Myocyte (in vitro differentiated cells): Measurements from ENCODE around the gene TSPO2. TPM values are rescaled to one million over a fixed set of nuclear protein-coding genes. Genes with fewer than 3 reads are reported as not detected.

ENCODE experiments used
- DNase-seq: peaks from one replicate; pipeline ENCODE4 v3.0.0-alpha.2; 2012; ENCODE audit warnings: low read depth
- total RNA-seq: library from RNA; depleted of rRNA; stranded (reverse); fragments of >200 nt; gene quantifications from 2 replicates; pipeline ENCODE4 v1.2.3, GENCODE V29; 2014

Gene TSPO2
- total RNA-seq, 1 donor from 2014 or later = not detected

DNA sequence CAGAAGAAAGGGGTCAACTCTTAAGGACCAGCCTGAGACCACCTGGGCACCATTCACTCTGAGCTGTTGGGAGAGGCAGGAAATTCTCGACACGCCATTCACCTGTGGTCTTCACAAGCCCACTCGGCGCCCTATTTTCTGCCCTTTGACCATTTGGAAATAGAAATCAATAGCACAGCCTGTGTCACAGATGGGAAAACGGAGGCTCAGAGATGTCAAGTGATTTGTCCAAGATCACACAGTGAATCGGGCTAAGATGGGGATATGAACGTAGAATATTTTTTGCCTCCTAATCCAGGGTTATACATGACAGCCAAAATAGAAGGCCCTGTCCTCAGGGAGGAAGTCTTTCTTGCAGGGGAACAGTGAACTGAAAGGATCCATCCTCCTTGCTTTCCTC is 7.7 kb downstream of the TSPO2 start:
- DNase-seq = no peak

DNA sequence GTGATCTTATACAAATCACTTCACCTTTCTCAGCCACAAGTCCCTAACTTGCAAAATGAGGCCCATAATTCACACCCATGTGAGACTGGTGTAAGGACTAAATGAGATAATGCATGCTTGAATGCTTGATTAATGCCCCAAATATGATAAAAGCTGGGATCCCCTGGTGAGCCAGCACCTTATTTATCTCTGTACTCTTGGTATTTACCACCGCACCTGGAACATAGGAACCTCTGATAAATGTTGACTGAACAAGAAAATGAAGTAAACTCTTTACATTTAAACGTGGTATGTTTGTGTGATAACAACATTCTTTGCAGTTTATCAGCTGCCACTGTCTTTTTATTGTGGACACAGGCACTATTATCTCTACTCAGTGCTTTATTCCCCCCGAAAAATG is 8.3 kb downstream of the TSPO2 start:
- no peak for DNase-seq

DNA sequence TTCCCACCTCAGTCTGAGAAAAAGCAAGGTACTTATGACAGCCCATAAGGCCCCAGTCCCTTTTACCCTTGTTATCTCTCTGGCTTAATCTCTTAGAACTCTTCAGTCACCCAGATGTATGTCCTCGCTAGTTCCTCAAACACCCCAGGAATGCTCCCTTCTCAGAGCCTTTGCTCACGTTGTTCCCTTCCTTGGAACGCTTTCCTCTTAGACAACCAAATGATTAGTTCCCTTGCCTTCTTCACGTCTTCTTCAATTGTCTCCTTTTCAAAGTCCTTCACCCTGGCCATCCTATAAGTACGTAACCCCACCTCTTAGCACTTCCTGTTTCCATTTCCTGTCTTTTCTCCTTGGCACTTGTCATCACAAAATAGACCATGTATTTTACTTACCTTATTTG is 9.6 kb downstream of the TSPO2 start:
- DNase-seq = no peak

DNA sequence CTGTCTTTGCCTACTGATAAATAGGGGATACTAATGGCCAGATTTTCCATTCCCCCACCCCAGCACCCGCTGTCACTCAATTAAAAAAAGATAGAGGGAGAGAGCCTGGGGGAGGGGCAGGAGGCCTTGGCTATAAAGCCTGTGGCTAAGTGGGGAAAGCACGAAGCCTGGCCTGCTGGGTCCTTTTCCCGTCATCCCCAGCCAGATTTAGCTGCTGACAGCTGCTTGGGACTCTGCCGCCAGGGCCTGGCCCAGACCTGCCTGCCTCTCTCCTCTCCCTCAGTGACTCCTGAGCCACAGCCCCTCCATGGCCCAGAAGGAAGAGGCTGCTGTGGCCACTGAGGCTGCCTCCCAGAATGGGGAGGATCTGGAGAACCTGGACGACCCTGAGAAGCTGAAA is 10.8 kb downstream of the TSPO2 start, which contains the start of gene APOBEC2:
TSS of gene APOBEC2 (plus strand) at position 162 of the 400 bp plus-strand sequence. CDS start at position 308, 146 bp downstream.
- DNase-seq = peak; percentile 92

DNA sequence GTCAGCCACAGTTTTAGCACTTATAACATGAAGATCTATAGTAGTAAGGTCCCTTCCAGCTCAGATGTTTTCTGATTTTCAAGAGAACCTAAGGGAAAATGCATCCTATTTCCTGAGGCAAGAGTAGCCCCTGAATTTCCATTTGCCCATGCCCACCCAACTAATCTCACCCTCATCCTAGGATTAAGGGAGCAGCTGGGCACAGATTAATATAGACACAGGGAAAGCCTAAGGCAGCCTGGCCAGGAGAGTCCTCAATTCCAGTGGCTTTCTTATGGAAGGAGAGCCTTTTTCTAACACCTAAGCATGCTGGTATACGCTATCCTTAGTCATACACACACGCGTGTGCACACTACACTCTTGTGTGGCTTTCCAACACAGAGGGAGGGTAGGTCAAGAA is 12.2 kb downstream of the TSPO2 start:
- DNase-seq = no peak

DNA sequence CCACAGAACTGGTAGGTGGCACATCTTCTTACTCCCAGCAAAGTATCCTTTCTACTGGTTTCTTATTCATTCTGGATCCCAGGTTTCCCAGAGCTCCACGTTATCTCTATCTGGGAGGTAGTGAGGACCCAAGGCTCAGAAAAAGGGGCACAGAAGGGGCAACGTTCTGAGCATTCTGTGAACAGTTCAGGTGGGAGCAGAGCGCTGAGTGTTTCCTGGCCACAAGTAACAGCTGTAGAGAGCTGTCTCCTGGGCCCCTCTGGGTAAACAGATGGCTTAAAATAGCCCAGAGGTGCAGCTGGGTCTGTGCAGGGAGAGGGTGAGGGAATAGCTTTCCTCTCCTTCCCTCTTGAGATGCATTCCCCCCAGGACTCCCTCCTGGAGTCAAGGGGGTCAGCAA is 12.9 kb downstream of the TSPO2 start:
- DNase-seq = peak; percentile 75

DNA sequence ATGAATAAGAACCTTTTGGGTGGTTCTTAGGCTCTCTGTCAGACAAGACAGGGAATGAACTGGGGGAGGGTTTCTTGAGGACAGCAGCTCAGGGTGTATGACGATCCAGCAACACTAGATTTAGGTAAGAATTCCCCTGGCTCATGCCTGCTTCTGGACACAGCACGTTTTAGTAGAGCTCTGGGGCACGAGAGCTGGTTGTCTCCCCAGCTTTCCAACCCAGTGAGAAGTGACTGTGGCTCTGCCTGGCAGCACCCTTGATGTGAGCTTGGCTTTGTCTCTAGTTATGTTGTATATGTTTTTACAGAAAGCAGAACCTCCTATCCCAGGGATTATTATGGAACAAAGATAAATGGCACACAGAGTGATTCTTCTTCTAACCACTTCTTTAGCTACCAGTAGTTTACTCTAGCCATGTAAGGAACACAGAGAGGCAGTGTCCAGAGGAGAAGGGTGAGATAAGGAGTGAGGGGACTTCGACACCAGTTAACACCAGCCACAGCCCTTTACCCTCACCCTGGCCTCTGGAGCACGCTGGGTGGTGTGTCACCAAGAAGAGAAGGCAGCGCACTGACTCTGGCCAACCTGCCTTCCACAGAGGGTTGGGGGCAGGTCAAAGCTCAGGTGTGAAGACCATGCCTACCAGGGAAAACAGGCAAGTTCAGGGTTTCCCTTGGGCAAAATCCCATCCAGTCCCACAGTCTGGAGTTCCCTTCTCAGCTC is 14.7 kb downstream of the TSPO2 start:
- DNase-seq = no peak

DNA sequence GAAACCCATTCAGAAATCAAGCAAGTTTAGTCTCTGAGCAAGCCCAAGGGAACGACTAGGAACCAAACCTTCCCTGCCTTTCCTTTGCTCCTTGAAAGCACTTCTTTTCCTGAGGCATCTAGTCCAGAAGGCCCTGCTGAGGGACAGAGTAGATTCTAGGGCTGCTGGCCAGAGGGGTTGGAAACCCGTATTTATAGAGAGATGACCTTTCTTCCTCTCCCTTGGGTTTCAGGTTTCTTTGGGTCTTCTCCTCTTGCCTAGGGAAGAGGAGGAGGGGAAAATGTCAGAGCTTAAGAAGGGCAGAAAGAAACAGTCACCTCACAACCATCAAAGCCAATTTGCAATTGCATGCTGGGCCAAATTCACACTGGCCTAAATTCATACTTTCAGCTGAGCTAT is 16.5 kb downstream of the TSPO2 start:
- peak; percentile 72 for DNase-seq

DNA sequence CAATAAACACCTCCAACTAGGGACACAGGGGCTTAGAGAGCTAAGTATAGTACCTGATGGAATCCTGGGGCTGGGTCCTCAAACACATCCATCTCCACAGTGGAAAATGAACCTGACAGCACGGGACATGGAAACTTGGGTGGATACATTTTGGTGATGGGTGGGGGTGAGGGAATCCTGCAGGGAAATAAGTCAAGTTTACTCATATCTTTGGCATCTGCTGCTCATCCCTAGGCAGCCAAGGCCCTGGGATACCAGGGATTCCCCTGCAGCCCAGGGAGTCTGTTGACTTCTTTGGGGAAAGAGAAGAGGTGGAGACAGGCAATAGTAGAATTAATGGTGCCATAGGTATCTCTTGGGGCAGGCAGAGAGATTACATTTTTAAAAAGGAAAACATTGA is 17.3 kb downstream of the TSPO2 start:
- peak; percentile 66 for DNase-seq

DNA sequence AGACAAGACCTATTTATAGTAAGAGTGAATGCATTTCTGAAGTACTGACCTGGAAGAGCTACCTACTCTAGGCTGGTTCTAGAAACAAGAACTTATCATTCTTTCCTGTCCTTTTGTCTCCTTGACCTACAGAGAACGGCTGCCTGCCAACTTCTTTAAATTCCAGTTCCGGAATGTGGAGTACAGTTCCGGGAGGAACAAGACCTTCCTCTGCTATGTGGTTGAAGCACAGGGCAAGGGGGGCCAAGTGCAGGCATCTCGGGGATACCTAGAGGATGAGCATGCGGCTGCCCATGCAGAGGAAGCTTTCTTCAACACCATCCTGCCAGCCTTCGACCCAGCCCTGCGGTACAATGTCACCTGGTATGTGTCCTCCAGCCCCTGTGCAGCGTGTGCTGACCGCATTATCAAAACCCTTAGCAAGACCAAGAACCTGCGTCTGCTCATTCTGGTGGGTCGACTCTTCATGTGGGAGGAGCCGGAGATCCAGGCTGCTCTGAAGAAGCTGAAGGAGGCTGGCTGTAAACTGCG is 19.0 kb downstream of the TSPO2 start:
- DNase-seq = no peak

DNA sequence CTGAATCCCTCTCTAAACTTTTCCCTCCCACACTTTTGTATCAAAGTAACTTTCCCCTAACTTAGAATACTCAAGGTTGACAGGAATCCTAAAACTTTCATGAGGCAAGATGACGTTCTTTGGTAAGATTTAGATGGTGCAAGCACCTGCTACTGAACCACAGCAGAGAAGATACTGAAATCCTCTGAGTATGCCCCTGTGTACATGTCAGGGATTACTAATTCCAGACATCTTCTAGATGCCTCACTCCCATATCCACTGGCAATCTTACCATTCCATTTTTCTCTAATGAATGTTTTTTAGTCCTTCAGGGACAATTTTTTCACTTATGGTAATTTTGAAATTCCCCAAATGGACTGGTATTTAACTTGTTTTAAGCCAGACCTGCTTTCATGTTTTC is 19.8 kb downstream of the TSPO2 start:
- DNase-seq = no peak

DNA sequence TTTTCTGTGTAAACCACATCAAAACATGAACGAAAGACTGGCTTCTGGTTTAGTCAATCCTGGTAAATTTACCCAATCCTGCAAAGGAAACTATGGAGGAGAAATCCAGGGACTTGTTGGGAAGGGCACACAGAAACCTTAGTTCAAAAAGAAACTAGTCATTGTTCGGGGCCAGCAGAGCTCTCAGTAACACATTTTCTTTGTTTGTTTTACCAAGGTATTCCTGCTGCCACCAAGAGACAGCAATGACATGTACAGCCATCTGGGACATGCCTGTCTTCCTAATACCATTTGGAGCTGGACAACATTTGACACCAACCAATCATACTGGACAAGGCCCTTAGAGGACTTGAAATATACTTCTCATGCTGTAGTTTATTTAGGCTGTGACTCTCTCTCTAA is 21.6 kb downstream of the TSPO2 start:
- peak; percentile 70 for DNase-seq

DNA sequence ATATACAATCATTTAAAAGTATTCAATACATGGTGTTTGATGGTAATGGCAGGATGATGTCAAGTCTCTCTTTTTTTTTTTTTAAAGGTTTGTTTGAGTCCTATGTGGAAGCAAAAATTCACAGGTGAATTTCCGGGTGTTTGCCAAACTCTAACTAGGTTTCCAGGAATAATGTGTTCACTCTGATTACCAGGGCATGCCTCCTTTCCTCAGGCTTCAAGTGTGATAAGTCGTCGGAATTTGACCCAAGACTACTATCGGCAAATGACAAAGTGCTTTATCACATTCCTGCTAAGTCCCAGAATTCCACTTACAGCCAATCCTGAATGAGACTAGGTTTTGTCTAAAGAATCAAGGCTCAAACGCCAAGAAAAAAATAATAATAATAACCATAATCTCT is 22.6 kb downstream of the TSPO2 start:
- DNase-seq = no peak

DNA sequence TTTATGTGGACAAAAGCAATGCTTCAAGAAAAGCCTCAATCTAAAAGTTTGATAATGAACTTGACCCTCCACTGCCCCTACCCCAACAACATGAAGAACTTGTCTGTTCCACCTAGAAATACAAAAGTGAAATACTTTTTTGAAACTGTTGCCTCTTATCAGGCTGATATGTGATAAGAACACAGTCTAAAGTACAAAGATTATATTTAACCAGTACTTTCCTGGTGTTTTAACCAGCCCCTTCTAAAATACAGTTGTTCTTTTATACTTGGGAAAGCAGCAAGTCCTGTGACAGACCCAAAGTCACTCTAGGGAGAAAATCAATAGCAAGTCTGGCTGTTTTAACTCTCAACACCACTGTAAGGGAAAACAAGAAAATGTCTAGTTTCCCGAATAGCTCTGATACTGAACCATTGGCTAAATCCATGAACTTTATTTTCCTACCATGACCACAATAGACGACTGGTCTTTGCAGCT is 23.3 kb downstream of the TSPO2 start:
- no peak for DNase-seq

DNA sequence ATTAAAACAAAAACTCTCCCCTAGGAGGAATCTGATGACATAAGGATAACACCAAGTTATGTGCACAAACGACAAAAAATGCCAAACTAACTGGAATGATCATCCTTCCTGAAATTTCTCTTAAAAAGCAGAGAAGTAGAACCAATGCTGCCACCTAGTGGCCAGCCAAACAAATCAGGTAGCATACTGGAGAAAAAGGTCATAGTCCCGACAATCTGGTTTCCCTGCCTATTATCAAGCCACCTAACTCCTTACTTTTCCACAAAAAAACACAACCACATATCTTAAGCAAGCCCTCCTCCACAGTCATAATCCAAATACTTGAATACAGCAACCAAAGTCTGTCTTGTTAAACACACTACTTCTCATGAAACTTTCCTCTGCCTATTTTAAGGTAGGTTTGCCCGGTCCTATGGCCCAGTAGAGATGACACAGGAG is 24.6 kb downstream of the TSPO2 start:
- DNase-seq = peak; percentile 80

DNA sequence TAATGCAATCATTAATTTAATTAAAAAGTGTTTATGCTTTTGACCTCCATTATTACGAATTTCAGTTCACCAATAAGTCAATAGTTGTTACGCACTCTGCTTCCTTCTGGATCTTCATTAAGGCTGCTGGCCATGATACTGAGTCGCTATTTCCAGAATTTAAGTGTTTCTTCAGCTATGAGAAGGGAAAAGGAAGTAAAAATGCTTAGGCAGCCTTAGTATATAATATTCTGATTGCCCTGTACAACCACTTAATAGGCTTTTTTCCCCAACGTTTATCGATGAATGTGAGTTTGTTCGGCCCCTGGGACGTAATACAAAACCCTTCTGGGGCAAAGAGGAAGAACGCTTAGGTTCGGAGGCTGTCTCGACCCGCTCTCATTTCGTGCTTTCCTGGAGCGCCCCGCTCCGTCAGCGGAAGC is 29.2 kb downstream of the TSPO2 start:
- DNase-seq = no peak

DNA sequence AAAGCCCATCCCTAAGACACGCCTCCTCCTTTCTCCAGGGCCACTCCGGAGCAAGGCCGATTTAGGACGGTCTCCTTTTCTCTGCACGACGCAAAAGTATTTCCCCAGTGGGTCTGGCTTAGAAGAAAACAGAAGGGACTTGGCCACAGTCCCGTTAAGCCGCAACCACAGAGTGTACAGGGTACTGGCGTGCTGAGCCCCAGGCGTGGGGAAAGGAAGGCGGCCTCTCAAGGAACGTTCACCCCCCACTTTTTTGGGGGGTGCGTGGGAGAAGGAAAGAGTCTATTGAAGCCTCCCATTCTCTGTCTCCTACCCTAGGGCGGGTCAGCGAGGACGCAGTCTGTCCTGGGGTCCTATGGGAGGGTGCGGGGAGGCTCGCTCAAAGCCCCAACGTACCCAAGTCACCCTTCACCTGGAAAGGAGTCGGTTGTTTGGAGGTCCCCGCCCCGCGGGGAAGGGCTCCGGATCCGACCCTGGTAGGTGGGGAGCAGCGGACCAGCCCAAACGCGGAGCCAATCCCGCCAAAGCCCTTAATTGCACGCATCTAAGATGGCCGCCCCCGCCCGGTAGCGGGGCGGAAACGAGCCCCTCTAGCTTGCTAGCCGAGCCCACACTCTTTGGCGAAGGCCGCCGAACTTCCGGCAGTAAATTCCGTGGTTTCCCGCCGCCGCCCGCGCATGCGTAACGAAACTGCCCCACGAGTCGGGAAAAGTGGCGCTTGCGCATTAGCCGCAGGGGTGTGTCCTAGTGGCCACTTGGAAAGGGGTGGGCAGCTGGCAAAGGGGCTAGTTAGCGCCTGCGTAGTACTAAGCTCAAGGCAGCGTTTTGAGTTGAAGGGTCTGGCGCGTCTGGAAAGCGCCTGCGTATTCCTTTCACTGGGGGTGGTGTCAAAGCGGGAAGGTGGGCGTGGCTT is 29.9 kb downstream of the TSPO2 start, which contains the start of gene OARD1:
TSS of gene OARD1 (minus strand) at position 434 of the 913 bp plus-strand sequence. CDS start 722 bp downstream, outside the sequence.
- DNase-seq = peak; percentile 100

DNA sequence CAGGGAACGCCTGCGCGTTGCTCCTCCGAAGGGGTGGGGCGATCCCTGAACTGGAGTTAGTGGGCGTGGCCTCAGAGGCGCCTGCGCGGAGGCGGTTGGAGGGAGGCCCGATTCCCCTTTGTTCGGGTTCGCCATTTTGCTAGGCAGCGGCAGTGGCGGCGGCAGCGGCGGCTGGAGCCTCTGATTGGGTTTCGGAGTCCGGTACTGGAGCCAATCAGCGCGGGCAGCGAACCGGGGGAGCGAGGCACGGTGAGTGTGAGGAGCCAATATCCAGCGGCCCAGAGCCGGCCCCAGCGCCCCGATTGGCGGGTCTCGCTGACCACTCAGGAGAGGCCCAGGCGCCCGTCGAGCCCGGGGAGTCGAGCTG is 30.6 kb downstream of the TSPO2 start, which contains the start of gene NFYA:
TSS of gene NFYA (plus strand) at position 139 of the 367 bp plus-strand sequence. CDS start 6,116 bp downstream, outside the sequence.
- DNase-seq = no peak

DNA sequence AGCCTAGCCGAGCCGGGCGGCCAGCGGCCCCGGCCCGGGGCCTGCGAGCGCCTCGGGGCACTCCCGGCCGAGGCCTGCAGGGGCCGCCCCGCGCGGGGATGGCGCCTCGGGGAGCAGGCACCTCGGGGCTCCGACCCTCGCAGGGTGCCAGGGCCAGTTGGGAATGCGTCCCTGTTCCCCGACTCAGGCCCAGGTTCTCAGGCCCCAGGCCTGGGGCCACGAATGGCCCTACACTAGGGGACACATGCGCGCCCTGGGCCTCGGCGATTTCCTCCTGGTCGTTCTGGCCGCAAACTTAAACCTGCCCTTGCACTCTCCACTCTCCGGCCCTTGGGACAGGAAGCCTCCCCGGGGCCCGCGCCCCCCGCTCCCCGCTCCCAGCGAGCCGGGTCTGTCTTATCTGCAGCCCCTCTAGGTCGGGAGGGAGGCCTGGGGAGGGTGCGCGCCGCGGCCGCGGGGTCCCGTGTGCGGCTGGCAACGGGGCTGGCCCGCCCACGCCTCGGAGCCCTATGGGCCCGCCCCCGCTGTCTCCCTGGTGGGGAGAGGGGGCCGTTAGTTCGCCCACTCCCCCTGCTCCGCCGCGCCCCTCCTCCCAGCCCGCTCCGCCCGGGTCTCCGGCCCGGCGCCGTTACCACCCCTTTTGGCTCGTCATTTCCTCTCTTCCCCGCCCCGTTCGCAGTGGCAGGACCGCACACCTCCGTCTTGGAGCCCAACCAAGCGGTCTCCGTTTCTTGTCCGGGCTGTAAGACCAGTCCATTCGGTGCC is 31.1 kb downstream of the TSPO2 start:
- DNase-seq = peak; percentile 83

DNA sequence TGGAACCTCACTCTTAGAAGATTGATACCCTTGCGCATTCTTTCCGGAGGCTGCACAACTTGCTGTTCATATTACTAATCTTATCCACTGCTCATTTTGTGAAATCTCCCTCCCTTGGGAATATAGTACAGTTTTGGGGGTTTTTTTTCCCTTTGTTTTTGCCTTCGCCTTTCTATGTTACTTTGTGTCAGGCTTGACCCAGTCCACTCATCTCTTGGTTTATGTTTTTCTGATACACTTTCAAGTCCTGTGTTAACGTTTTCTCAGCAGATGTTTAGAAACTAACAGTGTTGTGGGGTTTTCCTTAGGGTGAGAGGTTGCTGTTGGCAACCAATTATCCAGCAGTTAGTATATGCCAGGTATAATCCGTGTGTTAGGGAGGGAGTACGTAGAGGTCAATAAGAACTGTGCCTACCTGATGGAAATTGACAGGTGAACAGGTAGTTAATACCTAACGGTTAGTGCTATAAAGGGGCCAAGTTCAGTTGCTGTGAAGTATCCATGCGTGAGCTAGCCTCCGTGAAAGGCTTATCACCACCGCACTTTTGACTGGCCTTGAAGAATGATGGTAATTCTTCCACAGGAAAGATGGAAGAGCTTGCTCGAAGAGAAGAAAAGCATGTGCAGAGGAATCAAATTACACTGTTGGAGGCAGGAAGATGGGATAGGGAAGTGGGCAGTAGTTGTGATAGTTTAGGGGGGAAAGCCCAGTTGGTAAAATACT is 31.9 kb downstream of the TSPO2 start:
- DNase-seq = peak; percentile 53
